OCI-LY7 (cell line): Measurements from ENCODE around the gene MYRIP. TPM values are rescaled to one million over a fixed set of nuclear protein-coding genes. Genes with fewer than 3 reads are reported as not detected.

Experiments used
- BruUV-seq: library from RNA; stranded (reverse); fragments of 400-500 nt; replicated peaks from 2 replicates; lab custom pipeline; 2021; lab: Mats Ljungman, UMichigan
- CTCF ChIA-PET: fragments of 300-600 bp; sonication (Branson Sonifier 250); formaldehyde crosslinking; loops from one replicate; lab custom pipeline; 2022; ENCODE audit warnings: antibody characterized with exemption; ENCODE audit not compliant: unreplicated experiment; lab: Charles Lee
- POLR2A ChIA-PET: fragments of 300-600 bp; sonication (Branson Sonifier 250); formaldehyde crosslinking; loops from one replicate; lab custom pipeline; 2022; ENCODE audit warnings: antibody characterized with exemption; lab: Charles Lee
- DNase-seq: peaks from one replicate; pipeline ENCODE4 v3.0.0-alpha.2; 2015; ENCODE audit warnings: low spot score
- H2AFZ ChIP-seq: fragments of 200-600 bp; sonication (generic), shearing (Covaris generic); 2 replicates; pipeline ENCODE4 v1.6.1; 2014; ENCODE audit warnings: mild to moderate bottlenecking, antibody characterized with exemption, low read length, moderate library complexity
- H3K27ac ChIP-seq: fragments of 200-600 bp; sonication (generic); 2 replicates; pipeline ENCODE4 v1.5.1; 2014; ENCODE audit warnings: mixed run types, low read depth, mild to moderate bottlenecking, moderate library complexity, low read length, inconsistent platforms; ENCODE audit not compliant: poor library complexity, severe bottlenecking
- H3K36me3 ChIP-seq: fragments of 200-600 bp; sonication (generic); 2 replicates; pipeline ENCODE4 v1.6.1; 2014; ENCODE audit warnings: mild to moderate bottlenecking, antibody characterized with exemption, low read length, moderate library complexity, mixed read lengths; ENCODE audit not compliant: insufficient read depth
- H3K4me1 ChIP-seq: fragments of 200-600 bp; sonication (generic); 2 replicates; pipeline ENCODE4 v1.5.1; 2014; ENCODE audit warnings: mild to moderate bottlenecking, low read length; ENCODE audit not compliant: insufficient read depth, poor library complexity, severe bottlenecking
- H3K4me2 ChIP-seq: fragments of 200-600 bp; sonication (generic); 2 replicates; pipeline ENCODE4 v1.6.1; 2014; ENCODE audit warnings: mild to moderate bottlenecking, low read length
- H3K4me3 ChIP-seq: fragments of 200-600 bp; sonication (generic); 2 replicates; pipeline ENCODE4 v1.5.1; 2014; ENCODE audit warnings: mild to moderate bottlenecking, low read depth, low read length; ENCODE audit not compliant: poor library complexity, severe bottlenecking
- H3K79me2 ChIP-seq: fragments of 200-600 bp; sonication (generic); 2 replicates; pipeline ENCODE4 v1.6.1; 2016; ENCODE audit warnings: low read depth, mild to moderate bottlenecking, low read length, moderate library complexity, mixed read lengths; ENCODE audit not compliant: insufficient read depth
- H3K9me2 ChIP-seq: fragments of 200-600 bp; sonication (generic); 2 replicates; pipeline ENCODE4 v1.6.1; 2016; ENCODE audit warnings: mild to moderate bottlenecking, low read length, mixed read lengths; ENCODE audit not compliant: insufficient read depth
- H3K9me3 ChIP-seq: fragments of 200-600 bp; sonication (generic); 2 replicates; pipeline ENCODE4 v1.6.1; 2014; ENCODE audit warnings: mild to moderate bottlenecking, mixed run types, low read length, mixed read lengths
- H4K20me1 ChIP-seq: fragments of 200-600 bp; sonication (generic); 2 replicates; pipeline ENCODE4 v1.6.1; 2014; ENCODE audit warnings: mild to moderate bottlenecking, antibody characterized with exemption, low read length, moderate library complexity, mixed read lengths; ENCODE audit not compliant: insufficient read depth
- CTCF ChIP-seq: fragments of 200-600 bp; sonication (generic); conservative IDR thresholded peaks from 2 replicates; pipeline ENCODE4 v1.5.1; 2014; ENCODE audit warnings: mild to moderate bottlenecking, antibody characterized with exemption, low read length, moderate library complexity, mixed read lengths
- EZH2phosphoT487 ChIP-seq: fragments of 200-600 bp; sonication (generic); IDR thresholded peaks from 2 replicates; pipeline ENCODE4 v1.6.1; 2018; ENCODE audit warnings: low read depth, borderline replicate concordance, mild to moderate bottlenecking, mixed run types, antibody characterized with exemption, low read length, moderate library complexity, mixed read lengths
- intact Hi-C: fragments of 100-400 bp; cut with micrococcal nuclease; formaldehyde crosslinking; loops from one replicate; pipeline ENCODE4 v1.10.0; 2022; ENCODE audit not compliant: unreplicated experiment
- total RNA-seq, 2 experiments: library from RNA; depleted of rRNA in 1 of 2; stranded (reverse); fragments of >200 nt in 1 of 2; shearing (Covaris generic) in 1 of 2; gene quantifications; 2 replicates each; pipeline ENCODE4 v1.2.3, GENCODE V29; 2014 to 2022

Gene MYRIP
- total RNA-seq, 2 experiments from 2014 or later, result not detected

GRCh38 chr3:40097131-40098117 lies 288.0 kb downstream of the MYRIP start:
- Histone ChIP-seq H3K9me3 (no peaks in the 10 kb centered on the region), H4K20me1 (no peaks in the 10 kb centered on the region), H3K4me2 (no peak overlapping the region), H3K36me3 (no peaks in the 10 kb centered on the region), H3K4me3 (no peak overlapping the region), H2AFZ (no peak overlapping the region), H3K4me1 (no peaks in the 10 kb centered on the region), H3K9me2 (no peaks in the 10 kb centered on the region), H3K79me2 (no peaks in the 10 kb centered on the region), H3K27ac (no peak overlapping the region)
- TF ChIP-seq CTCF, result no peak
- TF ChIP-seq EZH2phosphoT487, result no peak
- intact Hi-C loops, result no loop called here
- POLR2A ChIA-PET, result interaction anchor here (0.6 kb wide), 1 partner anchor 106 kb away, joined by 3 read pairs; no protein-coding TSS in a partner anchor
- CTCF ChIA-PET, result no interaction called here
- no peak for DNase-seq
- BruUV-seq, result no TSS peak

- no peak overlapping the region for H3K4me3 ChIP-seq
- no peak for DNase-seq
- no peaks in the 10 kb centered on the region for H3K9me3 ChIP-seq
- no peaks in the 10 kb centered on the region for H3K36me3 ChIP-seq
- no peak for TF ChIP-seq CTCF
- TF ChIP-seq EZH2phosphoT487, result no peak
- no peaks in the 10 kb centered on the region for H4K20me1 ChIP-seq
- H3K4me1 ChIP-seq, result no peaks in the 10 kb centered on the region
- POLR2A ChIA-PET, result no interaction called here
- H3K4me2 ChIP-seq, result no peak overlapping the region
- no TSS peak for BruUV-seq
- H3K9me2 ChIP-seq, result no peaks in the 10 kb centered on the region
- H3K27ac ChIP-seq, result no peak overlapping the region
- no peaks in the 10 kb centered on the region for H3K79me2 ChIP-seq
- intact Hi-C loops, result no loop called here
- H2AFZ ChIP-seq, result no peak overlapping the region
- CTCF ChIA-PET, result no interaction called here
These were observed 288.9 kb downstream of the MYRIP start for GRCh38 chr3:40098261-40098759.

GRCh38 chr3:40099871-40100270 lies 290.5 kb downstream of the MYRIP start:
- Histone ChIP-seq H3K9me3 (no peaks in the 10 kb centered on the region), H3K27ac (no peak overlapping the region), H3K36me3 (no peaks in the 10 kb centered on the region), H4K20me1 (no peaks in the 10 kb centered on the region), H3K79me2 (no peaks in the 10 kb centered on the region), H3K4me3 (no peak overlapping the region), H3K9me2 (no peaks in the 10 kb centered on the region), H2AFZ (no peak overlapping the region), H3K4me2 (no peak overlapping the region), H3K4me1 (peaks cover 3% of the 10 kb centered on the region)
- CTCF ChIA-PET, result no interaction called here
- no peak for TF ChIP-seq CTCF
- no peak for TF ChIP-seq EZH2phosphoT487
- no TSS peak for BruUV-seq
- DNase-seq, result no peak
- POLR2A ChIA-PET, result no interaction called here
- intact Hi-C loops, result no loop called here
